ENCODE measurements around the gene GIMAP5. TPM values are rescaled to one million over a fixed set of nuclear protein-coding genes. Genes with fewer than 3 reads are reported as not detected.
A peak's percentile ranks its signal among the peaks of the same experiment; 100 is the strongest.

GIMAP5 gene
- total RNA-seq (100 to 1,000 TPM; 342 to 364 TPM), polyA plus RNA-seq (100 to 1,000 TPM; 320 to 506 (median 401) TPM), total RNA-seq (23.7 to 167 (median 36.8) reads per million in 6 experiments)

- Mint-ChIP-seq H3K4me3 (peak within 1 kb of the TSS; percentile 88 to 100 (median 98)), H3K9me3 (peaks cover 0 to 5% (median 0%) of the 10 kb centered on the region in 9 donors), H3K27me3 (no peaks in the 10 kb centered on the region), H3K27ac (peak within 1 kb of the TSS; percentile 93 to 100 (median 96)), H3K36me3 (peaks cover 46 to 47% (median 47%) of the 10 kb centered on the region in 3 donors), H3K4me1 (peaks cover 48 to 75% (median 68%) of the 10 kb centered on the region in 4 donors)
- DNase-seq: peak in 6 of 10 donors; percentile 27 to 60 (median 40)
- ATAC-seq: peak; percentile 67 to 76
- POLR2A ChIA-PET: interaction anchor here (0.6 to 16.2 kb wide), 39 partner anchors 9 to 369 kb away, joined by 3 to 323 read pairs (median 5); partner anchors contain the start of genes GIMAP1, GIMAP2, GIMAP4 and GIMAP6
These were observed at the start of gene GIMAP5 for GRCh38 chr7:150737265-150738055. GIMAP5 (plus strand) TSS chr7:150737418; CDS start chr7:150740885, 3,467 bp downstream.

- Mint-ChIP-seq H3K4me3 (peak overlapping the region; percentile 94 to 100 (median 97)), H3K27ac (peak overlapping the region; percentile 95 to 100 (median 98)), H3K36me3 (peaks cover 59 to 74% (median 69%) of the 10 kb centered on the region in 3 donors), H3K4me1 (peaks cover 34 to 78% (median 76%) of the 10 kb centered on the region in 4 donors), H3K27me3 (no peaks in the 10 kb centered on the region), H3K9me3 (peaks cover 14 to 61% (median 25%) of the 10 kb centered on the region in 9 donors)
- DNase-seq (no peak), ATAC-seq (no peak)
- POLR2A ChIA-PET: interaction anchor here (1.0 to 9.2 kb wide), 14 partner anchors 10 to 173 kb away, joined by 3 to 273 read pairs (median 22); partner anchors contain the start of genes GIMAP1, GIMAP4, GIMAP5 and GIMAP6
These were observed 48.6 kb upstream of the GIMAP5 start for GRCh38 chr7:150688630-150689029.

GRCh38 chr7:150695654-150696053 lies 41.6 kb upstream of the GIMAP5 start:
- POLR2A ChIA-PET: interaction anchor here (1.5 to 10.9 kb wide), 4 partner anchors 20 to 127 kb away, joined by 3 to 93 read pairs (median 8); partner anchors contain the start of genes GIMAP1 and GIMAP6
- no peak overlapping the region for H3K4me3 Mint-ChIP-seq
- peaks cover 1 to 28% (median 15%) of the 10 kb centered on the region in 4 donors for H3K4me1 Mint-ChIP-seq
- H3K9me3 Mint-ChIP-seq: peaks cover 18 to 100% (median 64%) of the 10 kb centered on the region in 9 donors
- peak overlapping the region in 2 of 10 donors; percentile 27 to 58 for H3K27ac Mint-ChIP-seq
- ATAC-seq (no peak), DNase-seq (no peak)
- no peaks in the 10 kb centered on the region for H3K27me3 Mint-ChIP-seq
- peaks cover 30 to 76% (median 65%) of the 10 kb centered on the region in 3 donors for H3K36me3 Mint-ChIP-seq

GRCh38 chr7:150703209-150703608 lies 34.0 kb upstream of the GIMAP5 start:
- no peak for ATAC-seq
- Mint-ChIP-seq H3K4me3 (no peak overlapping the region), H3K27ac (peak overlapping the region in 1 of 10 donors; percentile 23), H3K9me3 (peaks cover 7 to 93% (median 64%) of the 10 kb centered on the region in 9 donors), H3K4me1 (peaks cover 0 to 11% (median 3%) of the 10 kb centered on the region in 4 donors), H3K36me3 (peaks cover 4 to 67% (median 55%) of the 10 kb centered on the region in 3 donors), H3K27me3 (no peaks in the 10 kb centered on the region)
- DNase-seq: no peak
- POLR2A ChIA-PET: interaction anchor here (0.7 to 10.9 kb wide), 8 partner anchors 12 to 256 kb away, joined by 3 to 93 read pairs (median 4); partner anchors contain the start of genes GIMAP1 and GIMAP6

GRCh38 chr7:150715293-150715692 lies 21.9 kb upstream of the GIMAP5 start:
- POLR2A ChIA-PET: interaction anchor here (0.7 to 11.9 kb wide), 27 partner anchors 9 to 298 kb away, joined by 3 to 323 read pairs (median 12); partner anchors contain the start of genes GIMAP2, GIMAP4, GIMAP5 and GIMAP6
- H3K4me1 Mint-ChIP-seq: peaks cover 36 to 60% (median 55%) of the 10 kb centered on the region in 4 donors
- peaks cover 31 to 51% (median 34%) of the 10 kb centered on the region in 3 donors for H3K36me3 Mint-ChIP-seq
- peaks cover 0 to 19% (median 7%) of the 10 kb centered on the region in 9 donors for H3K9me3 Mint-ChIP-seq
- peak; percentile 18 to 19 for ATAC-seq
- no peaks in the 10 kb centered on the region for H3K27me3 Mint-ChIP-seq
- peak overlapping the region; percentile 92 to 100 (median 97) for H3K4me3 Mint-ChIP-seq
- H3K27ac Mint-ChIP-seq: peak overlapping the region; percentile 89 to 99 (median 98)
- no peak for DNase-seq

GRCh38 chr7:150715738-150716137 lies 21.5 kb upstream of the GIMAP5 start:
- H3K27me3 Mint-ChIP-seq: no peaks in the 10 kb centered on the region
- peak overlapping the region; percentile 89 to 99 (median 98) for H3K27ac Mint-ChIP-seq
- DNase-seq: no peak
- H3K4me1 Mint-ChIP-seq: peaks cover 36 to 62% (median 59%) of the 10 kb centered on the region in 4 donors
- H3K36me3 Mint-ChIP-seq: peaks cover 31 to 55% (median 39%) of the 10 kb centered on the region in 3 donors
- H3K4me3 Mint-ChIP-seq: peak overlapping the region; percentile 92 to 100 (median 97)
- peak in 1 of 2 donors; percentile 16 for ATAC-seq
- POLR2A ChIA-PET: interaction anchor here (0.7 to 11.9 kb wide), 42 partner anchors 9 to 312 kb away, joined by 3 to 323 read pairs (median 6); partner anchors contain the start of genes GIMAP2, GIMAP4, GIMAP5 and GIMAP6
- H3K9me3 Mint-ChIP-seq: peaks cover 0 to 16% (median 7%) of the 10 kb centered on the region in 9 donors

- no peaks in the 10 kb centered on the region for H3K27me3 Mint-ChIP-seq
- ATAC-seq (peak; percentile 81 to 91), DNase-seq (peak; percentile 39 to 85 (median 68))
- peak within 1 kb of the TSS; percentile 92 to 100 (median 97) for H3K4me3 Mint-ChIP-seq
- H3K4me1 Mint-ChIP-seq: peaks cover 40 to 69% (median 66%) of the 10 kb centered on the region in 4 donors
- H3K27ac Mint-ChIP-seq: peak within 1 kb of the TSS; percentile 89 to 99 (median 98)
- POLR2A ChIA-PET: interaction anchor here (0.5 to 11.9 kb wide), 45 partner anchors 8 to 446 kb away, joined by 3 to 323 read pairs (median 6); partner anchors contain the start of genes GIMAP2, GIMAP4, GIMAP5 and GIMAP6
- H3K9me3 Mint-ChIP-seq: peaks cover 0 to 16% (median 7%) of the 10 kb centered on the region in 9 donors
- peaks cover 36 to 61% (median 45%) of the 10 kb centered on the region in 3 donors for H3K36me3 Mint-ChIP-seq
These were observed 20.9 kb upstream of the GIMAP5 start, which contains the start of gene GIMAP1 for GRCh38 chr7:150716368-150716767. GIMAP1 (plus strand) TSS chr7:150716613; CDS start chr7:150719048, 2,435 bp downstream.

GRCh38 chr7:150716939-150717338 lies 20.3 kb upstream of the GIMAP5 start:
- peaks cover 43 to 73% (median 71%) of the 10 kb centered on the region in 4 donors for H3K4me1 Mint-ChIP-seq
- DNase-seq (no peak), ATAC-seq (no peak)
- H3K27ac Mint-ChIP-seq: peak overlapping the region; percentile 89 to 99 (median 98)
- H3K9me3 Mint-ChIP-seq: peaks cover 0 to 16% (median 7%) of the 10 kb centered on the region in 9 donors
- POLR2A ChIA-PET: interaction anchor here (0.5 to 11.9 kb wide), 40 partner anchors 7 to 445 kb away, joined by 3 to 323 read pairs (median 6); partner anchors contain the start of genes GIMAP2, GIMAP4, GIMAP5 and GIMAP6
- peaks cover 36 to 65% (median 51%) of the 10 kb centered on the region in 3 donors for H3K36me3 Mint-ChIP-seq
- peak overlapping the region; percentile 92 to 100 (median 97) for H3K4me3 Mint-ChIP-seq
- H3K27me3 Mint-ChIP-seq: no peaks in the 10 kb centered on the region

GRCh38 chr7:150717814-150718420 lies 19.3 kb upstream of the GIMAP5 start:
- peak overlapping the region; percentile 89 to 99 (median 98) for H3K27ac Mint-ChIP-seq
- H3K27me3 Mint-ChIP-seq: no peaks in the 10 kb centered on the region
- peaks cover 45 to 83% (median 77%) of the 10 kb centered on the region in 4 donors for H3K4me1 Mint-ChIP-seq
- DNase-seq (peak in 1 of 10 donors; percentile 19), ATAC-seq (peak in 1 of 2 donors; percentile 10)
- peaks cover 36 to 69% (median 61%) of the 10 kb centered on the region in 3 donors for H3K36me3 Mint-ChIP-seq
- peaks cover 0 to 9% (median 0%) of the 10 kb centered on the region in 9 donors for H3K9me3 Mint-ChIP-seq
- peak overlapping the region; percentile 92 to 100 (median 97) for H3K4me3 Mint-ChIP-seq
- POLR2A ChIA-PET: interaction anchor here (0.5 to 11.9 kb wide), 24 partner anchors 11 to 349 kb away, joined by 3 to 323 read pairs (median 18); partner anchors contain the start of genes GIMAP2, GIMAP4, GIMAP5 and GIMAP6

GRCh38 chr7:150719436-150719835 lies 17.8 kb upstream of the GIMAP5 start:
- POLR2A ChIA-PET: interaction anchor here (1.0 to 11.9 kb wide), 10 partner anchors 15 to 269 kb away, joined by 4 to 323 read pairs (median 170); partner anchors contain the start of genes GIMAP2, GIMAP4, GIMAP5 and GIMAP6
- no peak for ATAC-seq
- Mint-ChIP-seq H3K27me3 (no peaks in the 10 kb centered on the region), H3K4me1 (peaks cover 48 to 90% (median 83%) of the 10 kb centered on the region in 4 donors), H3K9me3 (peaks cover 0 to 3% (median 2%) of the 10 kb centered on the region in 9 donors), H3K36me3 (peaks cover 49 to 76% (median 76%) of the 10 kb centered on the region in 3 donors), H3K27ac (peak overlapping the region; percentile 89 to 99 (median 98)), H3K4me3 (peak overlapping the region; percentile 92 to 100 (median 97))
- DNase-seq: no peak

All from naive thymus-derived CD8-positive, alpha-beta T cell (primary cell).